Activated CD4-positive, alpha-beta memory T cell treated with anti-CD3 and anti-CD28 coated beads, Interleukin-2, amount 10 ng/mL, durations not matched to agents 7 days and 5 days (primary cell): ENCODE measurements around the gene LAMA2. TPM values are rescaled to one million over a fixed set of nuclear protein-coding genes. Genes with fewer than 3 reads are reported as not detected.

Experiments used
- CTCF ChIA-PET: fragments of 350-600 bp; sonication (Branson Sonifier 250); formaldehyde crosslinking; loops from one replicate; lab custom pipeline; 2021; ENCODE audit warnings: antibody characterized with exemption, inconsistent platforms; lab: Charles Lee
- POLR2A ChIA-PET: fragments of 350-600 bp; sonication (Branson Sonifier 250); formaldehyde crosslinking; loops from one replicate; lab custom pipeline; 2021; ENCODE audit warnings: antibody characterized with exemption; lab: Charles Lee
- DNase-seq: peaks from one replicate; pipeline ENCODE4 v3.0.0-alpha.2; 2020
- H3K27ac Mint-ChIP-seq: one replicate; pipeline ENCODE4 v1.8.0; 2021; ENCODE audit warnings: mild to moderate bottlenecking, mixed read lengths
- H3K27me3 Mint-ChIP-seq: one replicate; pipeline ENCODE4 v1.8.0; 2021; ENCODE audit warnings: mixed read lengths
- H3K36me3 Mint-ChIP-seq: one replicate; pipeline ENCODE4 v1.8.0; 2021; ENCODE audit warnings: low read depth, mixed read lengths
- H3K4me1 Mint-ChIP-seq: one replicate; pipeline ENCODE4 v1.8.0; 2021; ENCODE audit warnings: mixed read lengths
- H3K4me3 Mint-ChIP-seq: one replicate; pipeline ENCODE4 v1.8.0; 2021; ENCODE audit warnings: mild to moderate bottlenecking, mixed read lengths
- H3K9me3 Mint-ChIP-seq: one replicate; pipeline ENCODE4 v1.8.0; 2021; ENCODE audit warnings: mixed read lengths
- total RNA-seq, 2 experiments: library from RNA; stranded (reverse); gene quantifications; one replicate each; pipeline ENCODE4 v1.2.3, GENCODE V29; 2021

Gene LAMA2
- total RNA-seq, 2 experiments from 2014 or later: 0.15 to 0.53 TPM

DNA sequence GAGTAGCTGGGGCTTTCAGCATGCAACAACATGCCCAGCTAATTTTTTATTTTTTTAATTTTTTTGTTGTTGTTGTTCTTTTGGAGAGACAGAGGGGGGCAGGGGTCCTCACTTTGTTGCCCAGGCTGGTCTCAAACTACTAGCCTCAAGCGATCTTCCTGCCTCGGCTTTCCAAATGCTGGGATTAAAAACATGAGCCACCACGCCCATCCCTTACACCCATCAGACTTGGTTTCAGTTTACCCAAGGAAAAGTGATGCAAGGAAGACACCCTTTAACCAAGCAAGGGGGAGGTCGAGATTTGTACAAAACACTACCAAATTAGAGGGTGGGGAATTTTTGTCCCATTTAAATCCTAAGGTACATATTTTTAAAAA lies 616.9 kb downstream of the LAMA2 start:
- H3K27ac Mint-ChIP-seq: no peak overlapping the region
- no peaks in the 10 kb centered on the region for H3K9me3 Mint-ChIP-seq
- ChIA-PET POLR2A (interaction anchor here (0.7 to 2.8 kb wide), 3 partner anchors 9 to 78 kb away, joined by 3 to 12 read pairs (median 3); no protein-coding TSS in a partner anchor), CTCF (interaction anchor here (0.6 to 3.8 kb wide), 27 partner anchors 9 to 635 kb away, joined by 3 to 25 read pairs (median 4); no protein-coding TSS in a partner anchor)
- DNase-seq: no peak
- no peak overlapping the region for H3K4me3 Mint-ChIP-seq
- H3K27me3 Mint-ChIP-seq: no peaks in the 10 kb centered on the region
- H3K36me3 Mint-ChIP-seq: no peaks in the 10 kb centered on the region
- H3K4me1 Mint-ChIP-seq: peaks cover 34% of the 10 kb centered on the region

DNA sequence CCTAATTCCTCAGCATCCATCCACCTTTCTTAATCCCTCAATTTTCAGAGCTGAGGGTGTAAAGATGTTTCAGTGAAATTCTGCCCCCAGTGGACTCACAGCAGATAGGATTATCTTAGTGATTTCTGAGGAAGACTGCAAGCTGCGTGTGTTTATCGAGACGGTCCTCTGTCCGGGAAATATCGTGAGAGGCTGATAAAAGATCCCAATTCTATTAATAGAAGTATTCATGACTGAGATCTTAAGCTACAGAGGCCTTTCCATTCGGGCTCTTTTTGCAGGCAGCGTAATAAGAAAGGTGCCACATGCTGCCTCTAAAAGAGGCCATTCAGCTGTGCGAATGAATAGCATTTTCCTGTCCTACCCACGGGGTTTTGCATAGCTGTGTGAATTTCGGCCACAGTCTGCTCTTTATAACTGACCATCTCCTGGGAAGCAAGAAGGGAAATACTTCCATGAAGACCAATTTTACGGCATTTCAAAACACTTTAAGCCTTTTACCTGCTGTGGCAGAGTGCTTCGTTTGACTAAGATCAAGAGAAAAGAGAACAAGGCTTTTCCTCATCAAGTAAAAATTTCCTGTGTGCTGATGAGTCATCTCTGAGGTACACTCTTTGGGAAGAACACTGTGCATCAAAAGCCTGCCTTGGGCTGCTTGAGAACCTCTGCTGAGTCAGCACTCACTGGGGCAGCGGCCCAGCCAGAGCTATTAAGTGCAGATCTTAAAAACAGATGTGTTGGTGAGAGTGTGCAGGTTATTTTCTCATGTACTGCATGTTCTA lies 618.2 kb downstream of the LAMA2 start:
- H3K4me3 Mint-ChIP-seq: no peak overlapping the region
- ChIA-PET CTCF (interaction anchor here (0.8 to 3.8 kb wide), 24 partner anchors 9 to 520 kb away, joined by 3 to 23 read pairs (median 4); no protein-coding TSS in a partner anchor), POLR2A (interaction anchor here (1.1 to 2.8 kb wide), 2 partner anchors 11 to 15 kb away, joined by 3 to 12 read pairs; no protein-coding TSS in a partner anchor)
- H3K9me3 Mint-ChIP-seq: no peaks in the 10 kb centered on the region
- peaks cover 29% of the 10 kb centered on the region for H3K4me1 Mint-ChIP-seq
- no peak for DNase-seq
- no peak overlapping the region for H3K27ac Mint-ChIP-seq
- no peaks in the 10 kb centered on the region for H3K27me3 Mint-ChIP-seq
- no peaks in the 10 kb centered on the region for H3K36me3 Mint-ChIP-seq

DNA sequence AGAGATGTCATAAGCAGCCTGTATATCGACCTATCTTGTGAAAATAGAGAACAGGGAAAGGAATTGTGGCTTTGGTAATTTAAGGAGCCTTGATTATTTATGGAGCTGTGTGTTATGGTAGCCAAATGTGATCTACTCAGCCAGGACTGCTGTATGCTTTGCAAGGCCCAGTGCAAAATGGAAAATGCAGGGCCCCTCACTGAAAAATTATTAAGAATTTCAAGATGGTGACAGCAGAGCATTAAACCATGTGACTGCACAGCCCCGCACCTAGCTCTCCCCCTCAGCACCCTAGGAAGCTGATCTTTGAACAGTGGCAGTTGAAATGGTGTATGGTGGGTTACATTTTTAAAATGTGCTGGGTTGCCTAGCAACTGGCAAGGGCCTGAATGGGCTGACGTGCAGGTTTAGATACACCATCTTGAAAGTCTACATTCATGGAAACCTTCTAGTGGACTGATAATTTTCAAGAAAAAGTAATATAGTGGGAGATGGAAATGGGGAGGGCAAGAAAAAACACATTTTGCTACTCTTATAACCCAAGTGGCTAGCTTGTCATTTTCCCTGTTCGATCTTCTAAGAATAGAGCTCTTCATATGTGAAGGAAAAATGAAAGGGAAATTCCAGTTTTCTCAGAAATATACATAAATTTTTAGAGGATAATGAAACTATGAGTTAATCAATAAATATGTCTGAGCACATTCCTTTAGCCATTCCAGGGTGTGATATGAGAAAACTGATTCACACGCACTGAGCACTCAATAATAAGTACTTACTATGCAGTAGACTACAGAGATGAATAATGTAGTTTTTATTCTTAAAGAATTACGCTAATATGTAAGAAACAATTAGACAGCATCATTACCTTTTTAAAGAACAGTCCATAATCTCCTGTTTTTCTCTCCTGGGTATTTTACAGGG lies 619.1 kb downstream of the LAMA2 start:
- H3K4me3 Mint-ChIP-seq: no peak overlapping the region
- H3K36me3 Mint-ChIP-seq: no peaks in the 10 kb centered on the region

DNA sequence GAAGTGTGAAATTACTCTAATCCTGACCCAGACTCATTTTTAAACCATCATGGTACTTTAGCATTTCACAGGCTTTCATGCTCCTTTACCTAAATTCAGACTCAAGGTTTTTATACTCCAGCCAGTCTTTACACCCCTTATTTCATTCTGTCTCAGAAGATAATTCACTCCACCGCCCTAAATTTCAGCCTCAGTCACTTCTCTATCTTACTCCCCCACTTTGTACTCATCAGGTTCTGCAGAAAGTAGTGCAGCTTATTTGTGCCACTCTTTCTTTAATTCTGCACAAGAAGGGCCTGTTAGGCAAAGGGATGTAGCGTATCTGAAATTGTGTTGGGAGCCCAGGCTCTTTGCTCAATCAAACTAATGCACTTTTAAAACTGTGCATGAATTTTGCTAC lies 621.5 kb downstream of the LAMA2 start:
- H3K27ac Mint-ChIP-seq: no peak overlapping the region
- POLR2A ChIA-PET: interaction anchor here (1.0 kb wide), 1 partner anchor 10 kb away, joined by 3 read pairs; no protein-coding TSS in a partner anchor
- no peak overlapping the region for H3K4me3 Mint-ChIP-seq
- H3K4me1 Mint-ChIP-seq: peaks cover 20% of the 10 kb centered on the region
- H3K36me3 Mint-ChIP-seq: no peaks in the 10 kb centered on the region
- CTCF ChIA-PET: interaction anchor here (0.5 to 1.0 kb wide), 2 partner anchors 71 to 603 kb away, joined by 3 read pairs; no protein-coding TSS in a partner anchor
- no peaks in the 10 kb centered on the region for H3K27me3 Mint-ChIP-seq
- DNase-seq: no peak
- H3K9me3 Mint-ChIP-seq: no peaks in the 10 kb centered on the region

More for the DNA sequence above, 619.1 kb downstream of the LAMA2 start:
- Mint-ChIP-seq H3K27me3 (no peaks in the 10 kb centered on the region), H3K27ac (no peak overlapping the region), H3K9me3 (no peaks in the 10 kb centered on the region), H3K4me1 (peaks cover 29% of the 10 kb centered on the region)
- POLR2A ChIA-PET: interaction anchor here (2.8 kb wide), 1 partner anchor 11 kb away, joined by 12 read pairs; no protein-coding TSS in a partner anchor
- DNase-seq: no peak
- CTCF ChIA-PET: interaction anchor here (0.8 to 3.8 kb wide), 18 partner anchors 8 to 247 kb away, joined by 3 to 23 read pairs (median 5); no protein-coding TSS in a partner anchor

DNA sequence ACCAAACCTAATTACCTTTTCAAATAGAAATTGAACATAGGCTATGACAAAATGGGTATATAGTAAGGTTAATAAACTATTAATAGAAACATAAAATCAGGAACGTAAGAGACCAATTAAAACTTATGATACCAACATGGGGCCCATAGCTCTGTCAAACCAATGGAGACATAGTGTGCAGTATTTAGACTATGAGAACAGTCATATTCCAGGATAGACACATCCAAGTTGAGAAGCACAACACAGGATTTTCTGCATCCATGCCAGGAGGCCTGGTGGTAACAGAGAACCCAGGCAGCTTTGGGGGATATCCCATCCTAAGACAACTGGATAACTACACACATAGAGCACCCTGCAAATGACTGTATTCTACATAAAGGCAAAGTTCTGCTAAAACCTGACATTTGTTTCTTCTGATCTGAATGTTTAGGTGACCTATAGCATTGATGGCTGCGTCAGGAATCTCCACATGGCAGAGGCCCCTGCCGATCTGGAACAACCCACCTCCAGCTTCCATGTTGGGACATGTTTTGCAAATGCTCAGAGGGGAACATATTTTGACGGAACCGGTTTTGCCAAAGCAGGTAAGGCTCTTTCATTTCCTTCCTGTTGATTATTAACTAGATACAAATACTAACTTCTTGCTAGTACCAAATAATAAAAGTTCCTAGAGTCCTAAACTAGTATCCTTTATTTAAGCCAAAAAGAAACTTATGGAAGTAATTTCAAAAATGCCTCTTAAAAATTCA lies 624.3 kb downstream of the LAMA2 start:
- no peaks in the 10 kb centered on the region for H3K27me3 Mint-ChIP-seq
- H3K4me3 Mint-ChIP-seq: no peak overlapping the region
- CTCF ChIA-PET: no interaction called here
- H3K4me1 Mint-ChIP-seq: no peaks in the 10 kb centered on the region
- DNase-seq: no peak
- H3K27ac Mint-ChIP-seq: no peak overlapping the region
- POLR2A ChIA-PET: no interaction called here
- H3K36me3 Mint-ChIP-seq: no peaks in the 10 kb centered on the region
- no peaks in the 10 kb centered on the region for H3K9me3 Mint-ChIP-seq

DNA sequence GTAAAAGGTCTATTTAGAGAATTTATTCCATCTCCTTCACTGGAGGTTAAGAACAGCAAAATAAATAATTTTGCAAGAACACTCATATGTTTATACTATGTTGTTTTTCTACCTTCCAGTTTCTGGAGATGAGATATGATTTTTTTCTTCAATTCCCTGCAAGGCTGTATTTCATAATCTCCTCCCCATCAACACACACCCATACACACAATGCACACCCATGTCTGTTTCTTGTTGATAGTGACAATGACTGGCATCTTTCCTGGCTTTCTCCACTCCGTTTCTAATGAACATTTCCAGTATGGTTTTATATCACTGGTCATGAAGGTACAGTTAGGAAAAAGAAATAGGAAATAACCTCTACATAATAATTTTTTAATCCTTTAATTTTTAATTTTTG lies 624.9 kb downstream of the LAMA2 start:
- Mint-ChIP-seq H3K9me3 (no peaks in the 10 kb centered on the region), H3K27me3 (no peaks in the 10 kb centered on the region), H3K4me1 (no peaks in the 10 kb centered on the region), H3K36me3 (no peaks in the 10 kb centered on the region), H3K4me3 (no peak overlapping the region), H3K27ac (no peak overlapping the region)
- ChIA-PET CTCF (no interaction called here), POLR2A (no interaction called here)
- DNase-seq: no peak

DNA sequence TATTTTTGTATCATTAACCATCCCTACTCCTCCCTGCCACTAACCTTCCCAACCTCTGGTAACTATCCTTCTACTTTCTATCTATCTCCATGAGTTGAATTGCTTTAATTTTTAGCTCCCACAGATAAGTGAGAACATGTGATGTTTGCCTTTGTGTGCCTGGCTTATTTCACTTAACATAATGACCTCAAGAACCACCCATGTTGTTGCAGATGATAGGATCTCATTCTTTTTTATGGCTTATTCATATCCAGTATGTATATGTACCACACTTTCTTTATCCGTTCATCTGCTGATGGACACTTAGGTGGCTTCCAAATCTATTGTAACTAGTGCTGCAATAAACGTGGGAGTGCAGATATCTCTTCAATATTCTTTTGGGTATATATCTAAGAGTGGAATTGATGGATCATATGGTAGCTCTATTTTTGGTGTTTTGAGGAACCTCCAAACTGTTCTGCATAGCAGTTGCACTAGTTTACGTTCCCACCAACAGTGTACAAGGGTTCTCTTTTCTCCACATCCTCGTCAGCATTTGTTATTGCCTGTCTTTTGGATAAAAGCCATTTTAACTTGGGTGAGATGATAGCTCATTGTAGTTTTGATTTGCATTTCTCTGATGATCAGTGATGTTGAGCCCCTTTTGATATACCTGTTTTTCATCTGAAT lies 625.7 kb downstream of the LAMA2 start:
- Mint-ChIP-seq H3K4me1 (no peaks in the 10 kb centered on the region), H3K27ac (no peak overlapping the region), H3K9me3 (no peaks in the 10 kb centered on the region), H3K36me3 (no peaks in the 10 kb centered on the region), H3K4me3 (no peak overlapping the region), H3K27me3 (no peaks in the 10 kb centered on the region)
- CTCF ChIA-PET: interaction anchor here (2.7 kb wide), 1 partner anchor 7 kb away, joined by 9 read pairs; no protein-coding TSS in a partner anchor
- POLR2A ChIA-PET: no interaction called here
- DNase-seq: no peak

DNA sequence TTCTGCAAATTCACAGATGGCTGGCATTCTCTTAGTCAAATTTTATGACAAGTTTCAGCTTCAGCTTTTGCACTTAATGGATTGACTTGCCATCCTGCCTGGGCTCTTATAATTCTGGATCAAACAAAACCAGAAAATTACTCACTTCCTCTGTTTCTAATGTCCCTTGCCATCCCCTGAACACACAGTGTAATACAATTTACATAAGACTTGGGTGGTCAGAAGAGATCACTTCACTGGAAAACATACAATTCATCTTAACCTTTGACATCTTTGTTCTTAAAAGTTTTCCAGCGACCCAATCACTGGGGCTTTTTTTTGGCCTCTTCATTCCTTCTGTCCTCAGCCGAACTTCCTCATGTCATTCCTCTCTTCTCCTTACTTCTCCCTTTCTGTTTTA lies 628.0 kb downstream of the LAMA2 start:
- no peak for DNase-seq
- no peaks in the 10 kb centered on the region for H3K4me1 Mint-ChIP-seq
- no peaks in the 10 kb centered on the region for H3K9me3 Mint-ChIP-seq
- no peak overlapping the region for H3K4me3 Mint-ChIP-seq
- CTCF ChIA-PET: interaction anchor here (0.7 to 2.7 kb wide), 2 partner anchors 9 to 11 kb away, joined by 3 to 9 read pairs; no protein-coding TSS in a partner anchor
- POLR2A ChIA-PET: interaction anchor here (0.8 kb wide), 1 partner anchor 11 kb away, joined by 3 read pairs; no protein-coding TSS in a partner anchor
- H3K27me3 Mint-ChIP-seq: no peaks in the 10 kb centered on the region
- no peak overlapping the region for H3K27ac Mint-ChIP-seq
- H3K36me3 Mint-ChIP-seq: no peaks in the 10 kb centered on the region

DNA sequence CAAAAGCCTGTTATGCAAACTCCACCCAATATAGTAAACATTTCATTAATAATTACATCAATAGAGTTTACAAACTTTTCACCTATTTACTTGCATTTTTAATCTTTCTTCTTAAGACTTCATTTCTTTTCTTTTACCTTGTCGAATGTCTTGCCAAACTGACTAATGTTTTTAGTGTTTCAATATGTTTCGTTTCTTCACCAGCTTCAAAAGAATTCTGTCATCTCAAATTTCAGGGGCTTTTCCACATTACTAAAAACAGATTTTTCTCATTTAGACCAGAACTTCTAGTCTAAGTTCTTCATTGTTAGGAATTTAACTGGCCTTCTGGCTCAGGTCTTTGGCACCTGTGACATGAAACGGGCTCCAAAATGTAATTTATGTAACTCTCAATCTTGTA lies 630.5 kb downstream of the LAMA2 start:
- ChIA-PET POLR2A (no interaction called here), CTCF (no interaction called here)
- Mint-ChIP-seq H3K4me3 (no peak overlapping the region), H3K27ac (no peak overlapping the region), H3K27me3 (no peaks in the 10 kb centered on the region), H3K36me3 (no peaks in the 10 kb centered on the region), H3K4me1 (no peaks in the 10 kb centered on the region), H3K9me3 (no peaks in the 10 kb centered on the region)
- no peak for DNase-seq

DNA sequence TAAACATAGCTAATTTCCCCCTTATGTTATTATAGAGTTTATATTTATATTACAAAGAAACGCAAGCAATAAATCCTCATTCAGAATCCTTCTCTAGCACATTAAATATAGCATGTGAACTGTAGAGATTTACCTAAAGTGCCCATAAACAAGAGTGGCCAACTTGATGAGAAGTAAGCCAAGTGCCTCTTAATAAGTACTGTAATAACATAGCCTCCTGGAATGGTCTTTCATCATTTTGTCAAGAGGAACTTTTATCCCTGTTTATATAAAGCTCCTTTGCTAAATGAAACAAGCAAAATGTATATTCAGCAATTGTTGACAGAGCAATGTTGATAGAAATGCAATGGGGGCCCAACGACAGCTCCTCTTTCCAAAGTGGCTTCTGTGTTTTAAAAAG lies 632.1 kb downstream of the LAMA2 start:
- POLR2A ChIA-PET: interaction anchor here (0.9 kb wide), 1 partner anchor 11 kb away, joined by 3 read pairs; no protein-coding TSS in a partner anchor
- no peak overlapping the region for H3K27ac Mint-ChIP-seq
- CTCF ChIA-PET: interaction anchor here (1.6 kb wide), 1 partner anchor 13 kb away, joined by 7 read pairs; no protein-coding TSS in a partner anchor

DNA sequence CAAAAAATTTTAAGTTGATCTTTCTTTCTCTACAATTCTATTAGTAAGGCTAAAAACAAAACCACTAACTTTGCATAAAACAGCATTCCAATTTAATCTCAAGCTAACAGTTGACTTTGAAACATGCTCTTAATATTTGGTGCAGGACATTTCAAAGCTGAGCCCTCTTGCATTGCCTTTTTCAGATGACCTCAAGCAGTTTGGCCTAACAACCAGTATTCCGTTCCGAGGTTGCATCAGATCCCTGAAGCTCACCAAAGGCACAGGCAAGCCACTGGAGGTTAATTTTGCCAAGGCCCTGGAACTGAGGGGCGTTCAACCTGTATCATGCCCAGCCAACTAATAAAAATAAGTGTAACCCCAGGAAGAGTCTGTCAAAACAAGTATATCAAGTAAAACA lies 633.1 kb downstream of the LAMA2 start:
- POLR2A ChIA-PET: no interaction called here
- Mint-ChIP-seq H3K36me3 (no peaks in the 10 kb centered on the region), H3K27ac (no peak overlapping the region), H3K9me3 (no peaks in the 10 kb centered on the region), H3K27me3 (no peaks in the 10 kb centered on the region), H3K4me1 (no peaks in the 10 kb centered on the region), H3K4me3 (no peak overlapping the region)
- CTCF ChIA-PET: interaction anchor here (2.0 to 2.1 kb wide), 2 partner anchors 15 to 17 kb away, joined by 9 read pairs; no protein-coding TSS in a partner anchor
- DNase-seq: no peak

More for the DNA sequence above, 632.1 kb downstream of the LAMA2 start:
- Mint-ChIP-seq H3K27me3 (no peaks in the 10 kb centered on the region), H3K4me3 (no peak overlapping the region), H3K4me1 (no peaks in the 10 kb centered on the region), H3K9me3 (no peaks in the 10 kb centered on the region), H3K36me3 (no peaks in the 10 kb centered on the region)
- DNase-seq: no peak
